ENCODE data around the gene NOL9. TPM values are rescaled to one million over a fixed set of nuclear protein-coding genes. Genes with fewer than 3 reads are reported as not detected.

NOL9 gene
- total RNA-seq, 2 experiments from 2014 or later, result 24.6 to 29.6 TPM

- Mint-ChIP-seq H3K36me3 (ENCODE audit: low read depth) (no peaks in the 10 kb centered on the region), H3K27ac (no peak overlapping the region), H3K27me3 (ENCODE audit: low read depth) (no peaks in the 10 kb centered on the region), H3K4me3 (no peak overlapping the region), H3K4me1 (ENCODE audit: low read depth) (peaks cover 3% of the 10 kb centered on the region), H3K9me3 (no peaks in the 10 kb centered on the region)
- DNase-seq, result peak; percentile 81
- CTCF ChIA-PET, result interaction anchor here (0.8 to 1.8 kb wide), 8 partner anchors 8 to 52 kb away, joined by 3 to 7 read pairs (median 4); no protein-coding TSS in a partner anchor
- intact Hi-C loops (cut with micrococcal nuclease), result loop anchor here (1.0 to 5.0 kb wide), 3 partner anchors 31 to 228 kb away; no protein-coding TSS in a partner anchor
Measured at GRCh38 chr1:6475381-6476133, 78.8 kb downstream of the NOL9 start.

- CTCF ChIA-PET, result no interaction called here
- DNase-seq, result no peak
- intact Hi-C loops (cut with micrococcal nuclease), result loop anchor here (1.0 to 5.0 kb wide), 3 partner anchors 30 to 228 kb away; no protein-coding TSS in a partner anchor
- Mint-ChIP-seq H3K9me3 (no peaks in the 10 kb centered on the region), H3K27me3 (ENCODE audit: low read depth) (no peaks in the 10 kb centered on the region), H3K4me3 (no peak overlapping the region), H3K36me3 (ENCODE audit: low read depth) (no peaks in the 10 kb centered on the region), H3K27ac (no peak overlapping the region), H3K4me1 (ENCODE audit: low read depth) (peaks cover 3% of the 10 kb centered on the region)
Measured at GRCh38 chr1:6474815-6475282, 79.5 kb downstream of the NOL9 start.

DNA sequence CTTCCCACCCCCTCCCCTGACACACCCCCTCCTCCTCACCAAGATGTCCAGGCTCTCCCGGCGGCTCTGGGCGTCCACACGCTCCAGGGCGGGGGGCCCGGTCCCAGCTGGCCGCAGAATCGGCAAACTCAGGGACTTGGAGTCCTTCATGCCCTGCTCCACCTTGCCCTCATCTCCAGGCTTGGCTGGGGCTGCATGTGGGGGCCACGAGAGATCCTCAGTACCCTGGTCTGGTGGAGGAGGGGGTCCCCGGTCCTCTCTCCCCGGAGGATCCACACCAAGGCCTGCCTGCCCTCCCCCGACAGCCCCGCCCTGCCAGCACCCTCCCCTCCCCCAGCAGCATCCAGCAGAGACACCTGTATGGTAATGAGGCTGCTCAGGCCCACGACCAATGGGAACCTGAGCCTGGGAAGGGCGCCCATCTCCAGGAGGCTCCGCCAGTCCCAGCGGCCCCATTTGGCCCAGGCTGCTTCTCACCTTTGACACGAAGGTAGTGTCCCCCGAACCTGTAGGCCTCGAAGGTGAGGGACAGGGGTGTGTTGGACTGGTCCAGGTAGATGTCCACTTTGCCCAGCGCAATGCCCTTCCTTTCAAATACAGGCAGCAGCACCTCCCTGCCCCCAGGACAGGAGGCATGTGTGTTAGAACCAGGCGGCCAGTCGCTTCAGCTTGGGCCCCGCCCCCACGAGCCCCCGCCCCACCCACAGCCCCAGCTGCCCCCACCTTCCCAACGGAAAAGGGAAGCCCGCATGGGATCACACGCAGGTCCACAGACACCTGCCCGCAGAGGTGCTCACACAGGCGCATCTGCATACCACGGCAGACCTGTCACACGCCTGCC lies 80.1 kb downstream of the NOL9 start:
- intact Hi-C loops (cut with micrococcal nuclease), result loop anchor here (2.0 kb wide), 1 partner anchor 29 kb away; no protein-coding TSS in a partner anchor
- Mint-ChIP-seq H3K4me1 (ENCODE audit: low read depth) (peaks cover 3% of the 10 kb centered on the region), H3K27me3 (ENCODE audit: low read depth) (no peaks in the 10 kb centered on the region), H3K27ac (no peak overlapping the region), H3K4me3 (no peak overlapping the region), H3K9me3 (no peaks in the 10 kb centered on the region), H3K36me3 (ENCODE audit: low read depth) (no peaks in the 10 kb centered on the region)
- no peak for DNase-seq
- CTCF ChIA-PET, result no interaction called here

GRCh38 chr1:6473156-6473555 lies 81.2 kb downstream of the NOL9 start:
- Mint-ChIP-seq H3K27ac (no peak overlapping the region), H3K27me3 (ENCODE audit: low read depth) (no peaks in the 10 kb centered on the region), H3K4me1 (ENCODE audit: low read depth) (peaks cover 3% of the 10 kb centered on the region), H3K9me3 (no peaks in the 10 kb centered on the region), H3K4me3 (no peak overlapping the region), H3K36me3 (ENCODE audit: low read depth) (no peaks in the 10 kb centered on the region)
- CTCF ChIA-PET, result interaction anchor here (1.2 to 1.9 kb wide), 3 partner anchors 9 to 17 kb away, joined by 4 to 5 read pairs (median 5); no protein-coding TSS in a partner anchor
- intact Hi-C loops (cut with micrococcal nuclease), result no loop called here
- DNase-seq, result no peak

DNA sequence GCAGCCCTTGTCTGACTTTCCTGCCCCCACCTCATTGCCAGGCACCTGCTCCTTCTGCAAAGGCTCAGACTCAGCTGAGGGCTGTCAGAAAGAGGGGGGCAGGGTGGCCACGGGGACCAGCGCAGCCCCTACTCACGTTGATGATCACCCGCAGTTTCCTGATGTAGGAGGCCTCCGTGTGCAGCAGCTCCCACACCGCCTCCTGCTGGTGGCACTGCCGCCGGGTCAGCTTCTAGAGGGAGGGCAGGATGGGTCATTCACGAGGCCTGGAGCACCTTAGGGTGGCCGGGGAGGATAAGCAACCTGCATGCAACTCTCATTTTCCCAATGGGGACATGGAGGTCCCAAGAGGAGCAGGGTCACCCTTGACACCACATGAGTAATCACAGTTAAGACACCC lies 81.9 kb downstream of the NOL9 start:
- no peak for DNase-seq
- Mint-ChIP-seq H3K4me3 (no peak overlapping the region), H3K9me3 (no peaks in the 10 kb centered on the region), H3K36me3 (ENCODE audit: low read depth) (no peaks in the 10 kb centered on the region), H3K4me1 (ENCODE audit: low read depth) (peaks cover 3% of the 10 kb centered on the region), H3K27ac (no peak overlapping the region), H3K27me3 (ENCODE audit: low read depth) (no peaks in the 10 kb centered on the region)
- intact Hi-C loops (cut with micrococcal nuclease), result no loop called here
- CTCF ChIA-PET, result interaction anchor here (1.1 to 1.9 kb wide), 4 partner anchors 8 to 20 kb away, joined by 4 to 5 read pairs (median 4); no protein-coding TSS in a partner anchor

DNA sequence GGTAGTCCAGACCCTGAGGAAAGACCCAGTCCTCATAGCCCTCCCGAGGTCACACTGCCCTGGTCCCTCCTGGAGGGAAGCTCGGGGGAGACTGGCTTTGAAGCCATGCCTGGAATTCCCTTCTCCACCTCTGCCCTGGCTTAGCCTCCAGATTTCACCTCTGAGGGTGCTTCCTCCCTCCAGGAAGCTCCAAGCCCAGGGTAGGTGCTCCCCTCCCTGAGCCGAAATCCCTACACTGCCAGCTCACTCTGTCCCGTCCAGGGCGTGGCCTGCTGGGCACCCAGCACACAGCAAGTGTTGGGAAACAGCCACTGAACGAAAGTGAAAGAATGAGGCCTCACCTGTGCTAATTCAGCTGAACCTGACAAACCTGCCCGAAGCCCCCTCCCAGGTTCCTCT lies 82.3 kb downstream of the NOL9 start:
- CTCF ChIA-PET, result interaction anchor here (0.6 to 1.9 kb wide), 4 partner anchors 8 to 175 kb away, joined by 3 to 5 read pairs (median 4); no protein-coding TSS in a partner anchor
- no peak for DNase-seq
- no peak overlapping the region for H3K27ac Mint-ChIP-seq
- H3K27me3 Mint-ChIP-seq (ENCODE audit: low read depth), result no peaks in the 10 kb centered on the region
- intact Hi-C loops (cut with micrococcal nuclease), result no loop called here
- H3K4me1 Mint-ChIP-seq (ENCODE audit: low read depth), result peaks cover 3% of the 10 kb centered on the region
- no peaks in the 10 kb centered on the region for H3K36me3 Mint-ChIP-seq (ENCODE audit: low read depth)
- no peaks in the 10 kb centered on the region for H3K9me3 Mint-ChIP-seq
- H3K4me3 Mint-ChIP-seq, result no peak overlapping the region

Other genes with a start within 250 kb of the NOL9 start
- 10 to 100 TPM; 74.2 to 77.6 TPM for gene ACOT7, start 160.7 kb downstream of the NOL9 start, total RNA-seq
- gene HES2, start 134.6 kb downstream of the NOL9 start, total RNA-seq, result under 1 TPM; 0.14 to 0.74 TPM
- under 1 TPM; 0.50 to 0.79 TPM for gene ESPN, start 129.7 kb downstream of the NOL9 start, total RNA-seq
- gene TNFRSF25, start 88.3 kb downstream of the NOL9 start, total RNA-seq, result 10 to 100 TPM; 82.4 to 87.0 TPM
- 1 to 10 TPM; 1.7 to 1.8 TPM for gene PLEKHG5, start 62.8 kb downstream of the NOL9 start, total RNA-seq
- not detected for gene TAS1R1, start 794 bp upstream of the NOL9 start, total RNA-seq
- 10 to 100 TPM; 15.0 to 18.3 TPM for gene ZBTB48, start 25.5 kb upstream of the NOL9 start, total RNA-seq
- 10 to 100 TPM; 21.0 to 23.3 TPM for gene KLHL21, start 48.4 kb upstream of the NOL9 start, total RNA-seq
- 10 to 100 TPM; 10.8 to 11.3 TPM for gene PHF13, start 59.2 kb upstream of the NOL9 start, total RNA-seq
- gene THAP3, start 70.4 kb upstream of the NOL9 start, total RNA-seq, result 10 to 100 TPM; 27.3 to 30.9 TPM
- gene DNAJC11, start 147.3 kb upstream of the NOL9 start, total RNA-seq, result 10 to 100 TPM; 31.6 to 32.5 TPM
- 10 to 100 TPM; 61.5 to 70.9 TPM for gene CAMTA1, start 230.9 kb upstream of the NOL9 start, total RNA-seq